Large intestine (tissue), 3 donors: Measurements from ENCODE around the gene XPNPEP1. TPM values are rescaled to one million over a fixed set of nuclear protein-coding genes. Genes with fewer than 3 reads are reported as not detected.

ENCODE experiments used
- DNase-seq, 2 donors: peaks; one replicate each; pipeline versions ENCODE4 v3.0.0 to v3.0.0-alpha.2; 2013
- H3K27ac ChIP-seq: one replicate; pipeline ENCODE4 v1.5.1; 2013; ENCODE audit warnings: low read length
- H3K27me3 ChIP-seq: 2 replicates; pipeline ENCODE4 v1.6.1; 2013; ENCODE audit warnings: low read length; ENCODE audit not compliant: control insufficient read depth, insufficient read depth
- H3K36me3 ChIP-seq: 2 replicates; pipeline ENCODE4 v1.6.1; 2013; ENCODE audit warnings: low read length; ENCODE audit not compliant: control insufficient read depth, insufficient read depth
- H3K4me1 ChIP-seq: one replicate; pipeline ENCODE4 v1.6.1; 2013; ENCODE audit warnings: low read length; ENCODE audit not compliant: control insufficient read depth, insufficient read depth
- H3K4me3 ChIP-seq: one replicate; pipeline ENCODE4 v1.5.1; 2013; ENCODE audit warnings: low read length
- H3K9me3 ChIP-seq: one replicate; pipeline ENCODE4 v1.6.1; 2013; ENCODE audit warnings: mild to moderate bottlenecking, low read depth, low read length, moderate library complexity; ENCODE audit not compliant: control insufficient read depth
- WGBS: methylation state at CpG from one replicate; pipeline ENCODE4 v1.1.5; 2013; ENCODE audit warnings: low lambda C conversion rate; ENCODE audit not compliant: insufficient coverage; 5-methylcytosine and 5-hydroxymethylcytosine counted together
- polyA plus RNA-seq: library from polyadenylated mRNA; unstranded; fragments of 120-200 nt; gene quantifications from one replicate; pipeline ENCODE4 v1.2.1, GENCODE V29; 2013

The XPNPEP1 gene
- polyA plus RNA-seq, 1 donor: 152 TPM

DNA sequence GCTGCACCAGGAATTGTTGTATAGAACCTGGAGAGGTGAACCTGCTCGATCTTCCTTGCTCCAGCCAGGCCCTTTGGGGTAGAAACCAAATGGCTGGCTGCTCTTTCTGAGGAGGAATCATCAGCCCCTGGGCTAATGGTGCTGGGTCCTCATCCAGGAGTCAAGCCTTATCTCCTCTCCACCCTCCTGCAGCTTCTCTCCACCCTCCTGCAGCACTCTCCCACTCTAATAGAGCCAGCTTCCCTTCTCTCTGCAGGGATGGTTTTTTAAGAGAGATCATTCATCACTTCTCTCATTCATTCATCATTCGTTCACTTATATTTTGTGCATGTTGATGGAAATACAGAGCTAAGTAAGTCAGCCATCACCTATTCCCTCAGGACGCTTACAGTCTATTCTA, 103.5 kb downstream of the XPNPEP1 start:
- Histone ChIP-seq H3K36me3 (no peaks in the 10 kb centered on the region), H3K4me3 (no peak overlapping the region), H3K27me3 (no peaks in the 10 kb centered on the region), H3K4me1 (no peaks in the 10 kb centered on the region), H3K27ac (no peak overlapping the region), H3K9me3 (no peaks in the 10 kb centered on the region)
- WGBS: 100% methylated on average over 1 of the region's 3 CpGs
- no peak for DNase-seq

Other genes starting within 250 kb of the XPNPEP1 start
- gene ADD3, start 84.5 kb upstream of the XPNPEP1 start, polyA plus RNA-seq: 418 TPM